ENCODE data around the gene TMEM254.
"Not testable (repeated sequence)": the region's sequence is repeated elsewhere in the genome, so short reads cannot be mapped to it uniquely, and the experiment has no call there.

TMEM254 gene

DNA sequence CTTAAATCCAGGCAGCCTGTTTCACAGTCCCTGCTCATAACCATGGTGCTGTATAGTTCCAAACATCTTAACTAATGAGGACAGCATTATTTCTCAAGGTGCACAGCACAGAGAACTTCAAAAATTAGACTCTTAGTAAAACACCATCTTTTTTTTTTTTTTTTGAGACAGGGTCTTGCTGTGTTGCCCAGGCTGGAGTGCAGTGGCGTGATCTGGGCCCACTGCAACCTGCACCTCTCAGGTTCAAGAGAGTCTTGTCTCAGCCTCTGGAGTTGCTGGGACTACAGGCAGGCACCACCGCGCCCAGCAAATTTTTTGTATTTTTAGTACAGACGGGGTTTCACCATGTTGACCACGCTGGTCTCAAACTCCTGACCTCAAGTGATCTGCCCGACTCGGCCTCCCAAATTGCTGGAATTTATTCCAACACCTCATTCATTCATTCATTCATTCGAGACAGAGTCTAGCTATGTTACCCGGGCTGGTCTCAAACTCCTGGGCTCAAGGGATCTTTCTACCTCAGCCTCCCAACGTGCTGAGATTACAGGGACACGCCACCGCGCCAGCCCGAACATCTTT, 507 bp upstream of the TMEM254 start:
- no peak for DNase-seq

DNA sequence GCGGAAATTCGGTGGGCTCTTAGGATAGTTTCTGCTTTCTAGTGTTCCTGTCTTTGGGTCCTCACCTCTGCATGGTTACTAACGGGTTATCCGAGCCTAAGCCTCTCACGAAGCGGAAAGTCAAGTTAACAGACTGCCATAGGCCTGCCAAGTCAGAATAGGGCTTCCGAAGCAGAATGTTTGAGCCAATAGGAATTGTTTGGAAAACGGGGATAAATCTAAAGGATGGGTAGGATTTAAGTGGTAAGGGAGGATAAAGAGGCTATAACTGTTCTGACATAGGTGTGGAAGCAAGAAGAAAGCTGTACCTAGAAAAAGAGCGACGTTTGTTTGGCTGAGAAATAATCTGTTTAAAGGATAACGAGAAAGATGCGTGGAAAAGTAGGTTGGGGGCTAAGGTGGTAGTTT, 851 bp downstream of the TMEM254 start:
- DNase-seq: no peak

DNA sequence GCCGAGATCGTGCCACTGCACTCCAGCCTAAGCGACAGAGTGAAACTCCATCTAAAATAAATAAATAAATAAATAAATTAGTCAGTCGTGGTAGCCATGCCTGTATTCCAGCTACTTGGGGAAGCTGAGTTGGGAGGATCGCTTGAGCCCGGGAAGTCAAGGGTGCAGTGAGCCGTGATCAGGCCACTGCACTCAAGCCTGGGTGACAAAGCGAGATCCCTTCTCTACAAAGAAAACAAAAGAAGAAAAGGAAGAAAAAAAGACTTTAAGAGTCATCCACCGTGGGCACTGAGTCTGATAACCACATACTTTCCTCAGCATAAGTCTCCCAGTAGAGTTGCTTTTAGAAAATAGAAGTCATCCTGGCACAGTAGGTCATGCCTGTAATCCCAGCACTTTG, 2.6 kb downstream of the TMEM254 start:
- DNase-seq: no peak

DNA sequence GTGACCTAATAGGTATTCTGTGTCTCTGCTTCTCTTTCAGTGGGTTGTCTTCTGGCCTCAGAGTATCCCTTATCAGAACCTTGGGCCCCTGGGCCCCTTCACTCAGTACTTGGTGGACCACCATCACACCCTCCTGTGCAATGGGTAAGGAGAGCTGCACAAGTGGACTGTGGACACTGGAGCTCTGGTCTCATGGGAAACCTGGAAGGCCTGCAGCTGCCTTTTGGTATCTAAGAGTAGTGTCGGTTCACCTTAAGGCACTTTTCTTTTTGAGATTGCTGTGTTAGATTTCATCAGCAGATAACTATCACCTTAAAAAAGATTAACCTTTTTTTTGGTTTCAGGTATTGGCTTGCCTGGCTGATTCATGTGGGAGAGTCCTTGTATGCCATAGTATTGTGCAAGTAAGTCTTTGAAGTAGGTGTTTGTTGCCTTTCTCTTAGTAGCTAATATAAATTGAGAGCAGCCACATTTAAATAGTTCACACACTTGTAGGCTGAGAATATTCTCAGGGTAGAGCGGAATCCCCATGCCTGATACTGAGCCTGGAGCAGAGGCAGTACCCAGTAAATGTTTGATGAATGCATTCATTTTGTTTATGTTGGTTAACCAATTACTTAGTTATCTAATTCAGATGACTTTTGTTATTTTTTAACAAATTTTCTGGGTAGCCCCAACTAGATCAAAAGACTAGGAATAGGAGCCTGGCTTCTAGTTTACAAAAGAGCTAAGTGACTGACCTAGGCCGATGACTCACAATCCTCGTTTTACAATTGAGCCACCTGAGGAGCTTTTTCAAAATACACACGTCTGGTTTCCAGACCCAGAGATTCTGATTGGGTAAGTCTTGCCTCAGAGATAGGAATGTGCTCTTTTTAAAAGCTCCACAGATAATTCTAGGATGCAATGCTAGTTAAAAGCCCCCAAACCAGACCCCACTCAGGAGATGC, 3.6 kb downstream of the TMEM254 start:
- no peak for DNase-seq

DNA sequence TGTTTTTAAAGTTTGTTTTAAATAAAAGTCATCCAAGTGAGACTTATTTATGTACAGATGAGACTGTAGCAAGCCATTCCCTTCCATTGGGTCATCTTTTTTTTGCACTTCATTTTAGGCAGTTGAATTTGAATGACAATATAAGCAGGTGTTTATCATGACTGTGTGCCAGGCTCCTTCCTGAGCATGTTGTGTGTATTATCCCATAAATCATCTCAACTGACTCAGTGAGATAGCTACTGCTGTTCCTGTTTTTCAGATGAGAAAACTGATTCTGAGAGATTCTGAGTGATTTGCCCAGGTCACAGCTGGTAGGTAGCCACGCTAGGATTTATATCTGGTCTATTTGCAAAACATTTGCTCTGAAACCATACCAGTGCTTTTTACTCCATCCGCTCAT, 11.7 kb downstream of the TMEM254 start:
- DNase-seq: no peak

DNA sequence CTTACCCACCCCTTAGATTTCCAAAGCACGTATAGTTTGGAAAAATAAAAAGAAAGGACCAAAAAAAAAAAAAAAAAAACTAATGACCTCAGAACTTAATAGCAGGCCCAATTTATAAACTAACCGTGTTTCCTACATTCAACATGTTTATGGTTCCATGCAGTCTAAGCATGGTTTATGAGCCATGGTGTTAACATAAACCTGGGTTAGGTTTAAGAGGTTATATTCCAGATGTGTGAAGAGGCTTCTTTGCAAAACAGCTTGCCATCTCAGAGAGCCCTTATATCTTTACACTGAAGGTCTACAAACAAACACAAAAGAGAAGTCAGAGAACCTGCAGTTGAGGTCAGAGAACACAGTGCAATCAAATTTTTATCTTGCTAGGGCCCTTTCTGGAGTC, 15.8 kb downstream of the TMEM254 start:
- no peak for DNase-seq

DNA sequence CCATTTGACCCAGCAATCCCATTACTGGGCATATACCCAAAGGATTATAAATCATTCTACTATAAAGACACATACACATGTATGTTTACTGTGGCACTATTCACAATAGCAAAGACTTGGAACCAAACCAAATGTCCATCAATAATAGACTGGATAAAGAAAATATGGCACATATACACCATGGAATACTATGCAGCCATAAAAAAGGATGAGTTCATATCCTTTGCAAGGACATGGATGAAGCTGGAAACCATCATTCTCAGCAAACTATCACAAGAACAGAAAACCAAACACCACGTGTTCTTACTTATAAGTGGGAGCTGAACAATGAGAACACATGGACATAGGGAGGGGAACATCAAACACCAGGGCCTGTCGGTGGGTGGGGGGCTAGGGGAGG, 19.8 kb downstream of the TMEM254 start:
- DNase-seq: not testable (repeated sequence)

DNA sequence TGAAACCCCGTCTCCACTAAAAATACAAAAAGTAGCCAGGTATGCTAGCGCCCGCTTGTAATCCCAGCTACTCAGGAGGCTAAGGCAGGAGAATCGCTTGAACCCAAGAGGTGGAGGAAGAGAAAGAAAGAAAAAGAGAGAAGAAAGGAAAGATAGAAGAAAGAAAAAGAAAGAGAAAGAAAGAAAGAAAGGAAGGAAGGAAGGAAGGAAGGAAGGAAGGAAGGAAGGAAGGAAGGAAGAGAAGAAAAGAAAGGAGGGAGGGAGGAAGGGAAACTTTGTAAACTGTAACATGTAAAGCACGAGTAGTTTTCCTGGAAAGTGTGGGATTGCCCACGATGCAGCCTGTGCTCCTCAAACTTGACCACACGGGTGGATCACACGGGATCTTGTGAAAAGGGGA, 20.8 kb downstream of the TMEM254 start:
- DNase-seq: not testable (repeated sequence)

DNA sequence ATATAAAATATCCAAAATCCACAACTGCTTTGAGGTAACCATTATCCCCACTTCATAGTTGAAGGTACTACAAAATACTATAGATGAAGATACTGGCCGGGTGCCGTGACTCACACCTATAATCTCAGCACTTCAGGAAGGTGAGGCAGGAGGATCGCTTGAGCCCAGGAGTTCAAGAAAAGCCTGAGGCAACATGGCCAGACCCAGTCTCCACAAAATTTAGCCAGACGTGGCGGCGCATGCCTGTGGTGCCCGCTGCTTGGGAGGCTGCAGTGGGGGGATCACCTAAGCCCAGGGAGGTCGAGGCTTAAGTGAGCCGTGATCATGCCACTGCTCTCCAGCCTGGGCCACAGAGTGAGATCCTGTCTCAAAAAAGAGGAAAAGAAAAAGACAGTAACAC, 21.7 kb downstream of the TMEM254 start:
- no peak for DNase-seq

DNA sequence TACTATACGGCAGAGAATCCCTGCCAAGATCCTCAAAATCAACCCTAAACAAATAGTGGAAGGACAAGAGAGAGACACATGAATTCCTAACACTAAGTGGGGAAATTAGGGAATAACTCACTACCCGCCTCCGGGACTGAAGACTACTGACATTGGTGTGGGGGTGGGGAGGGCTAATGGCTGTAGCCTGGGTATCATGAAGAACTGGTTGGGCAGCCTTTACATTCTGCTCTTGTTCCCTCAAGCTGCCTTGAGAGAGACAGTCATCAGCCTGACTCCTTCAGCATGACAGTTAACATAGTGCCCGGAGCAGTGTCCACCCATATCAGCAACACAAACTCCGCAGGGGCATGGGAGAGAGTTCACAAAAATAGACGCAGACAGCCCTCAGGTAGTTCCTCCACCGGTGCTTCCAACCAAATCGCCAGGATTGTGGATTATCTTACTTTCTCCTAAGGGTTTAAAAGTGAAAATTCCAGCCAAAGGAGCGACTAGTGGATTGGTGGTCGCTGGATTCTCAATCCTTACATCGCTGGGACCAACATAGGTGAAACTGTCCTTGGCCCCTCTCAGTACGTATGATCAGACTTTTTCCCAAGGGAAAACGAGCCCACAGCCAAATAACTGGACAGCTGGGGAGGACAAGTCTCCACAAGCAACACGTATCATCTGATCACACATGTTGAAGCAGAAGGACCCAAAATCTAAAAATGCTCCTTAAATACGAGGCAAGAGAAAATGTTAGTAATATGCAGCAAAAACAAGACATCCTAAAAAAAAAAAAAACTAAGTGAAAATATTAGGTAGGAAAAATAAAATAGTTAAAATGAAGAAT, 22.6 kb downstream of the TMEM254 start:
- no peak for DNase-seq

DNA sequence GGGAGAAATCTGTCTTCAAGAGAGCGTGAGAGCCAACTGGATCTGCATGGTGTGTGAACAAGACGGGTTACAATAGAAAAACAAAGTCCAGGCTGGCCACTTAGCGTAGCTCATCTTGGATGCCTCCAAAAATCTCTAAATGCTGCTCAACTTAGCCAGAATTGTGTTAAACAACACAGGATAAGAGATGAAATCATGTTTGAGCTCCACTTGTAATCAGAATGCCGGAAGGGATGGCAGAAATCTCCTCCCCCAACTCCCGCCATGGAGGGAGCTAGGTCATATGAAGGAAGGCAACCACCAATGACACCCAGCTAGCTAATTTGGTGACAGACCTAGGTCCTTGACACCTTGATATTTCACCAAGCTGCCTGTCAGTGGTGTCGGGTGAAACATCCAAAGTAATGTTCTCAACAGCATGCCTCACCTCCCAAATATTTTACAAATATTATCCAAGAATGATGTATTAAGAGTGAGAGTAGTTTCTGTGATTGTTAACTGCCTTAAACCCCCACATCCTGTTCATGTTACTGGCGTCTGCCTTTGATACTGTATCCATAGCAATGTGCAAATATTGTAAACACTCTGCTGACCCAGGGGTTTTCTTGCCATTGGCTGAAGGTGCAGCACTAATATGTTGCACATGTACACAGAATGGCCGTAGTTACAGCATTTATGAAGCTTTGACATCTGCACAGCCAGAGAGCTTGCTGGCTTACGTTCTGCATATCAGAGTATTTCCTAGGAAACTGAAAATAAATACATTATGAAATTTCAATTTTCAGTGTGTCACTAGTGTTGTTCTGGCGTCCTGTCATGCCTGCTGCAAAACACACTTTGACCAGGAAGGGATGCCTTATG, 25.8 kb downstream of the TMEM254 start:
- no peak for DNase-seq

DNA sequence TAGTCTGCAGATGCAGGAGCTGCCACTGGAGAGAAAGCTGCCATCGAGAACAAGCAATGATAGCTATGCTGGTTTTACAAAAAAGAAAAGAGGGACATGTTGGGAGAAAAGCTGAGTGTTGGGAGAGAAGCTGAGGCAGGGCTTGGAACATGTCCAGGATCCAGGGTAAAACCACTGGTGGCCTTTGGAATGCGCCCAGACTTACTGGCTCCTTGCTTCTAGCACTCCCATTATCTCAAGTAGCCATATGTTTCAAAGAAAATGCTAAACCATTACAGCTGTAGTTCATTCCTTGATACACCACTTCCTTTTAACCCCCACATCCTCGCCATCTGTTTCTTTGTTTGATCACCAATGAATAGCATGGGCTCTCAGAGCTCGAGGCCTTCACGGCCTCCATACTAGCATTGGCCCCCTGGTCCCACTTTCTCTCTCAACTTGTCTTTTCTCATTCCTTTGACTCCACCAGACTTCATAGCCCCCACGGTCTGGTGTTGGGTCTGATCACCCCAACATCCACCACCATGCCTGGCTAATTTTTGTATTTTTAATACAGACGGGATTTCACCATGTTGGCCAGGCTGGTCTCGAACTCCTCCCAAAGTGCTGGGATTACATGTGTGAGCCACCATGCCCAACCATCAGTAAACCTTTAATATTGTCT, 30.2 kb downstream of the TMEM254 start:
- DNase-seq: no peak

DNA sequence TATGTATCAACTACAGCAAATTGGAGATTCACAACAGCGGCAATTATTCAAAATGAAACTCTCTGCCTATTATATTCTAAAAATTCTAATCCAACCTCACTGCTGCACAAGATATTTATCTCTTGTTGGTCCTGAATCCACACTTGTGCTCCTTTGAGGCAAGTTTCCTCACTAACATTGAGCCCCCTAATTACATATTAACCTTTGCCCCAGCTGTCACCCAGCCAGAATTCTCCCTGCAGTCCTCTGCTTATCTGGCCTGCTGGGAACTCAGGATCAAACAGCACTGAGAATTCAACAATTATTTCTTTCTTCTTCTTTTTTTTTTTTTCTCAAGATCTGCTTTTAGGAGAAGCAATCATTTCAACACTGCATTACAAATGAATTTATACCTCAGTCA, 32.5 kb downstream of the TMEM254 start:
- no peak for DNase-seq

DNA sequence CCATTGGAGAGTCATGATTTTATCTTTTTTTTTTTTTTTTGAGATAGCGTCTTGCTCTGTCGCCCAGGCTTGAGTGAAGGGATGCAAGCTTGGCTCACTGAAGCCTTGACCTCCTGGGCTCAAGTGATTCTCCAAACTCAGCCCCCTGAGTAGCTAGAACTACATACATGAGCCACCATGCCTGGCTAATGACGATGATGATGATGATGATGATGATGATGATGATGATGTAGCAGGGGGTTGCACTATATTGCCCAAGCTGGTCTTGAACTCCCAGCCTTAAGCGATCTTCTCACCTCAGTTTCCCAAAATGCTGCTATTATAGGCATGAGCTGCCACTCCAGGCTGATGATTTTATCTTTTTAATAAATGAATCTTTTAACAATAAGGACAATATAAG, 40.2 kb downstream of the TMEM254 start:
- DNase-seq: no peak

DNA sequence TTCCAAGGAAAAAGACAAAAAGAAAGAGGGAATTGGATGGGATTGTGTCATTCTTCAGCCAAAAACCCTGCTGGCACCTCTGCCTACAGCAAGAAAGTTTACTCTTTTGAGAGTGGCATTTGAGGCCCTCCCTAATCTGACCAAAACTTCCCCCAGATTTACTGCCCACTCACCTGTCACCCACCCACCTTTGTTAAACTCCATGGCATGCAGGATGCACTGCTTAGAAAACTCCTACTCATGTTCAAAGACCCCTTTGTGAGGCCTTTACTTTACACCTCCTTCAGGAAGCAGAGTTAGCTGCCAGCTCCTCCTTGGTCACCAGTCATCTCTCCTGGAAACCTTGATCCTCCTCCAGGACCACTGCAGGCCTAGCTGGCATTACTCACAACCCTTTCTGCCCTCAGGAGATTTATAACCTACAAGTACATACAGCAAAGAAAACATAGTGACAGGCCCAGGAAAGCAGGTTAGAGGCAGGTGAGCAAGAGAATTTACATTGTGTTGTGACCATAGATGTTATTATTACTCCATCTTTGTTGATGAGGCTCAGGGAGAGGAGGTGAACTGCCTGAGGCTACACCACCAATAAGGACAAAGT, 43.7 kb downstream of the TMEM254 start:
- no peak for DNase-seq

DNA sequence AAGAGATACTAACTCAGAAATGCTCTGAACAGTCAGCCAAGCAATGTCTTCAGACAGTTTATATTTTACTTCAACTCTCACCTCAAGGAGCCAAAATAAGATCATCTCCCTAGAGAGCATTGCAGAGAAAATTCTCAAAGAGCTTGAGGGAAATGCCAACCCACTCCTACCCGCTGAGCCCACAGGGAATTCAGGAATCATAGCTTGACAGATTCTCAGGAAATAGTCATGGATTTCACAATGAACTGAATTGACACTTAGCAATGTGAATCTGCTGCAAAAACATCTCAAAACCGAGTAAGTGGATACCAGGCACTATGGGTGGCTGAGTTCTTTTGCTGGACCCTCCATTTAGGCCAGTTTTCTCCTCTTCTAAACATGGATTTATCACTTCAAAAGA, 44.3 kb downstream of the TMEM254 start:
- no peak for DNase-seq

DNA sequence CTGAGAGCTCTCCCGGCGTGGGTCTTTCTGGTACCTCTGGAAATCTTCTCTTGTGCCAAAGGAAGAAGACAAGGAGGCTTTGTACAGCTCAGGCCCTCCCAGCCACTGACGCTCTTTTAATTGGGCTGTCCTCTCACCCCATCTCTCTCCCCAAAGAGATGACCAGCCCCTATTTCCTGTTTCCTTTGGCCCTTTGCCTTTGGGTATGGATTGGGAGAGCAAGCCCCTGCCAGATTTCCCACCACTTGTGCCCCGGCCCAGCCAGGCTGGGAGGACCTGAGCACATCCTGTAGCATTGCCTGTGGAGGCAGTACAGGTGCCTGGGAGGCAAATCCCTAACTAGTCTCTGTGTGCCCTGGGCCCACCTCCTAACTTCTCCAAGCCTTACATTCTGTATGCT, 48.4 kb downstream of the TMEM254 start:
- DNase-seq: no peak

DNA sequence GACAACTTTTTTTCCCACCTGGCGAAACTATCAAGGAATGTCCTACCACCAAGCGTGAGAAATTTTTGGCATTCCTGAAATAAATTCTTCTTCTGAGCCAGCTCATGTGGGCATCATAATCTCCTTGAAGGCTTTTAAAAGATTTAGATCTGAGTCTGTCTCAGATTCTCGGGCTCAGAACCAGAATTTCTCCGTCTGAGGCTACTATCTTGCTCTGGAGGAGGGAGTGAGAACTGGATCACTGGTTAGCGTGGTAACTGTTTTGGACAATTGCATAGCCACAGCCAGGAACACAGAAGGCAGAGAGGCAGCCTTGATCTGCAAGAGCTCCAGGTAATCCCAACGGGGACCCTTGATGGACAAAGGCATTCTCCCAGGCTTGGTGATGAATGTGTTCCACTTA, 53.0 kb downstream of the TMEM254 start:
- no peak for DNase-seq

DNA sequence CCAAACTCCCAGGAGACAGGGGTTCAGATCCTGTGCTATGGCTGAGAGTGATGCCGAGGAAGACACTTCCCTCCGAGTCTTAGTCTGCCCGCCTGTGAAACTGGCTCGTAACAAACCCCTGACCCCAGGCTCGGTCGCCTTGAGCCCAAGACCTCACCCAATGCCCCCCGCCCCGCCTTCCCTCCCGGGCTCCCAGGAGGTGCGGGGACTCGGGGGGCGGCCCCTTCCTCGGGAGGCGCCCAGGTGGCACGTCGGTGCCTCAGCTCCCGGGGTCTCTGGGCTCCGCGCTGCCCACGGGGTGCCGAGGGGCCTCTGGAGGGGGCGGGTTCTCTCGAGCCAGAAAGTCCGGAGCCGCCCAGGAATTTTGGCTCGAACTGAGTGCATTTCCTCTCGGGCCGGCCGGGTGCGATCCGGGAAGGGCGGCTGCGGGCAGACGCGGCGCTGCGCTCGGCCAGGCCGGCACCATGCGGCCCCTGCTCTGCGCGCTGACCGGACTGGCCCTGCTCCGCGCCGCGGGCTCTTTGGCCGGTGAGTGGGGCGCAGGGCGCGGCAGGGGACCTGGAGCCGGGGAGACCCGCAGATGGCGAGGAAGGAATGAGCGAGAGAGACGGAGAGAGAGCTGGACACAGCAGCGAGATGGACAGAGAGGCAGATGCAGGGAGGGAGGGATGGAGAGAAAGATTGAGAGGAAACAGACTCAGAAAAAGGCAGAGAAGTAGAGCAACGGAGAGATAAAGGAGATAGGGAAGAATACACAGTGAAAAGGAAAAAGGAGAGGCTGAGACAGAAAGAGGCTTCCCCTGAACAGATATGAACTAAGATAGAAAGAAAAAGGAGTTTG, 54.1 kb downstream of the TMEM254 start, which contains the start of gene PLAC9:
Gene PLAC9, plus strand, starts transcription at position 432 of the 841 bp plus-strand sequence. Its CDS starts 33 bp downstream, at position 465.
- no peak for DNase-seq

DNA sequence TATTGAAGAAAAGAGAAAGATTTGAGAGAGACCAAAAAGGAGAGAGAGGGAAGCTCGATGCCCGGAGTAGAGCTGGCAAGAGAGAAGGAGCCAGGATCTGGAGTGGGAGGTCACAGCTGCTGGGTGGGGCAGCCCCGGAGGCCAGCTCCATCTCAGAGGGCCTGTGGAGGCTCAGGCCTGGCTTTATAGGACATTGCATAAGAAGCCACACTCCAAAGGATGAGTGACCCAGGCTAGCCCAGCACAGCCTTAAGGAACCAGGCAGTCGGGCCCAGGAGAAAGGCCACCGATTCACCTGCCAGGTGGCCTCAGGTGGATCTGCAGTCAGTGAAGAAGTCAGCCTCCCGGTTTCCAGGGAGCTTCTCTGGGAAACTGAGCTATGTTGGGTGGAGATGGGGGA, 54.7 kb downstream of the TMEM254 start:
- DNase-seq: no peak
